ENCODE results near the gene MTA1.
A peak's percentile ranks its signal among the peaks of the same experiment; 100 is the strongest.

Gene MTA1

DNA sequence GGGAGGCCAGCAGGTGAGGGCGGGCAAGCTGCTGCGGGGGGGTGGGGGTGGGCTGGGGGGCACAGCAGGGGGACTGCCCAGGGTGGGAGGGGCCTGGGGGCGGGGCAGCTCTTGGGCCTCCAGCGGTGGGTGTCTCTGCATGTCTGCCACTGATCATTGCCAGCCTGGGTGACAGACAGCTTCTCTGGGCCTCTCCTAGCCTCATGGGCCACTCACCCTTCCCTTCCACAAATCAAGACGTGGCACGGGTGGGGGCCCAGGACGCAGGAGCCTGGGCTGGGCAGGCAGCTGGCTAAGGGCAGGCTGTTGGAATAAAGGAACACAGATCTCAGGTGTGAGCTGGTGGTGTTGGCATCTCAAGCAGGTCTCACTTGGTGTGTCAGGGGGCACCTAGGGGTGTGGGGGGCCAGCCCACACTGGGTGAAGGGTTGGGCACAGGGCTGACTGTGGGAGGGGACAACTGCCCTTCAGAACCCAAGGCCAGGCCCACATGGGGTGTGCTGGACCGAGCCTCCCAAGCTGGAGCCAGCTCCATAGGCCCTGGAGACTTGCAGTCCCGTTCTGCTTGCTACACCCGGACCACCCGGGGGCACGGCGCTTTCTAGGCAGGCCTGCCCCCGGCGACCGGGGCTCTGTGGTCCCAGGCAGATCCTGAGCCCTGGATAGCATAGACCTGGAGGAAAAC lies 74.4 kb downstream of the MTA1 start:
- DNase-seq, result no peak

DNA sequence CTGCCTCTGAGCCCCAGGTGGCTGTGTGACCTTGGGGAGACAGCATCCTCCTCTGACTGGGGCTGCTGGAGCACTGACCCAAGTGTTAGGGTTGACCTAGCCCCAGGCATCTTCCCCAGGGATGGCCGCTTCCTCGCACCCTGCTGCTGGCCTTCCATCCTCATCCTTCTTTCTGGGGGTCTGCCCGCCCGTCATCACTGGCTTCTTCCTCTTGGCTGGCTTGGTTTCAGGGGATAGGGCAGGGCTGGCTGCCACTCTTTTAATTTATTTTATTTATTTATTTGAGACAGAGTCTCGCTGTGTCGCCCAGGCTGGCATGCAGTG lies 74.9 kb downstream of the MTA1 start:
- no peak for DNase-seq

GRCh38 chr14:105495101-105495989 lies 75.7 kb downstream of the MTA1 start:
- DNase-seq, result no peak

GRCh38 chr14:105495990-105496830 lies 76.6 kb downstream of the MTA1 start:
- no peak for DNase-seq

GRCh38 chr14:105496831-105497591 lies 77.4 kb downstream of the MTA1 start:
- DNase-seq, result no peak

DNA sequence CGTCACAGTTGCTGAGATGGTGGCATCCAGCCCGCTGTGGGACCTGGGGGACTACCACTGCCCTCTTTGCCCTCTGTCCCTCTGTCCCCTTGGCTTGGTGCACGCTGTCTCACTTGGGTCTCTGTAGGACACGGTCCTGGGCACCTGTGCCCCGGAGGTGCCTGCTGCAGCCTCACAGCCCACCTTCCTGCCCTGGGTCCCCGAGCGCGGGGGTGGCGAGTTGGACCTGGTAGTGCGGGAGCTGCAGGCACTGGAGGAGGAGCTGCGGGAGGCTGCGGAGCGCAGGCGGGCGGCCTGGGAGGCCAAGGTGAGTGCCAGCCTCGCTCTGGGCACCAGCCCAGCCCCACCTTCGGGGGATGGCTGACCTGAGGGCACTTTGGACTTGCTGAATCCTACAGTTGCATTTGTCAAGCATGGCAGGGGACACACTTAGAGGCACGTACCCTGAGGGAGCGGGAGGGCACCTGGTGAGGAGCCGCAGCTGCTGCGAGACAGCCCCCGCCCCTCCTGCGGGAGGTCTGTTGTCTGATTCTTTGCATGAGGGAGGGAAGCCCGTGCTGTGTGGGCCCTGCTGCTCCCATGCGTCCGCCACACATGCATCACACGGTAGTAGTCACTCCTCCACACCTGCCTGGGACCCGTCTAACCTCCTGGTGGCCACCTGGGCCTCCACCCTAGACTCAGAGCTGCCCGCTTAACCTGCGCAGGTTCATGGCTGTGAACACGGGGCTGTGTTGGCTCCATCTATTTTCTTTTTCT lies 78.2 kb downstream of the MTA1 start:
- no peak for DNase-seq

DNA sequence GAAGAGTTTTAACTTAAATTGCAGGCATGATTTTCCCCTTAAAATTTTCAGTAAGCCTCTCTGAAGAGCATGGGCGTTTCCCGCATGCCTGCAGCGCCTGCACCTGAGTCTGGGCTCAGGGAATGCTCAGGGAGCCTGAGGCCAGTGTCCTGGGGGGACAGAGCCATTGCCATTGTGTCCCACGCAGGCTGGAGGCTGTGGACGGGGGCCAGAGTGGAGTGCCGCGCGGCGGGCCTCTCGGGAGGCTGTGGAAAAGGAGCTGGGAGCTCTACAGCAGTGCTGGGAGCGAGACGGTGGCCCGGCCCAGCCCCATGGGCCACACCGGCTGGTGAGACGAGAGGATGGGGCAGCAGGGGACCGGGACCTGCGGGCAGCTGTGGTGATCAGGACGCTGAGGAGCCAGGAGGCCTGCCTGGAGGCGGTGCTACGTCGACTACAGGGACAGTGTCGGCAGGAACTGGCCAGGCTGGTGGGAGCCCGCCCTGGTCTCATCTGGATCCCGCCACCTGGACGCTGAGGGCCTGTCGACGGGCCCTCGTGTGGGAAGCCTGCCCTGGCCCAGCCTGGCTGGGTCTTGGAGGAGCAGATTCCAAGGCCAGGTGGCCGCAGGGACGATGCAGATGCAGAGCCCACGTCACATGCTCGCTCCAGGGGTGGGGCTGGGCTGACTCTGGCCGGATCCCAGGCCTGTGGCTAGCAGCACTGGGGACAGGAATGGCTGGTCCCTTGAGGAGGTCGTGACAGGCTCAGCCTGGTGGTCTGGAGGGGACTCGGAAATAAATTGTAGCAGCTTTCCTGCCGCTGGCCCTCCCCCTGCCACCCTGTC lies 79.0 kb downstream of the MTA1 start:
- peak in 37 of 56 donors; percentile 45 to 87 (median 74) for DNase-seq

- peak in 55 of 56 donors; percentile 54 to 97 (median 89) for DNase-seq
Observed at GRCh38 chr14:105499256-105500035, 79.8 kb downstream of the MTA1 start.

- DNase-seq, result peak in 2 of 56 donors; percentile 66 to 74
Observed at GRCh38 chr14:105500036-105500725, 80.6 kb downstream of the MTA1 start.

DNA sequence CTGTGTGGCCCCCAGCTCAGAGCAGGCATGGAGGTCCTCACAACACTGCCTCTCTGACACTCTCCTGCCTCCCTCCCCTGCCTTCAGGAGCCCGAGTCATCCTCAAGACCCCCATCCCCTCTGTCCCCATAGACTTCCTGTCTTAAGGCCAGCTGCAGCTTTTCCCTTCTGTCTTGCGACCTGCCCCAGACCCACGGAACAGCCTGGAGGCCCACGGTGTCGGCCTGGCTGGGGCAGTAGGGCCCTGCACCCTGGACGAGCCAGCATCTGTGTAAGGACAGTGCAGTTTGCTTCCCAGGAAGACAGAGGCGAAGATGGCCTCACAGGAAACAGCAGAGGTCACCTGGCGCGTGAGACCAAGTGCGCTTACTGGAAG lies 81.1 kb downstream of the MTA1 start:
- DNase-seq, result no peak

GRCh38 chr14:105501504-105502291 lies 82.1 kb downstream of the MTA1 start:
- DNase-seq, result no peak

- no peak for DNase-seq
Observed at GRCh38 chr14:105502446-105503295, 83.0 kb downstream of the MTA1 start.

- no peak for DNase-seq
Observed at GRCh38 chr14:105503296-105503640, 83.6 kb downstream of the MTA1 start.

DNA sequence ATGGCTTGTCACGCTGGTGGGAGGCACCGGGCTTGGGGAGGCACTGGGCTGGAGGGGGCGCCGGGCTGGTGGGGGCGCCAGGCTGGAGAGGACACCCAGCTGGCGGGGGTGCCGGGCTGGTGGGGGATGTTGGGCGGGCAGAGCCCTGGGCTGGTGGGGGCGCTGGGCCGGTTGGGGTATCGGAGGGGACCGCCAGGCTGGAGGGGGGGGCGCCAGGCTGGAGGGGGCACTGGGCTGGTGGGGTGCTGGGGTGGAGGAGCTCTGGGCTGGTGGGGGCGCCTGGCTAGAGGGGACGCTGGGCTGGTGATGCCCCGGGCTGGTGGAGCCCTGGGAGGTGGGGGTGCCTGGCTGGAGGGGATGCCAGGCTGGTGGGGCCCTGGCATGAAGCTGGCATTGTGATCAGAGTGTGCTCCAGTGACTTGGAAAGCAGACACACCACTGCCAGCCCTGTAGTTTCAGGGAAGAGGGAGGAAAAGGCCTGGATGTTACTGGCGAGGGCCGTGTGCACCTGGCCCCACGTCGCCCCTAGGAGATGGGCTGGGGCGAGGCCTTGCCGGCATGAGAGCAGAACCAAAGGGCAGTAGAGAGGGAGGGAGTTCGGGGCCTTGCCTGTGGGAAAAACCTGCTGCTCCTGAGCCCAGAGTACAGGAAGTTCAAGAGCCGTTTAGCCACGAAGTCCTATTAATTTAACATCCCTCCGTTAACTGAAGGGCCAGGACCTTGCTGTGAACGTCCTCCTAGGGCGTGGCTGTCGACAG lies 84.5 kb downstream of the MTA1 start:
- no peak for DNase-seq

DNA sequence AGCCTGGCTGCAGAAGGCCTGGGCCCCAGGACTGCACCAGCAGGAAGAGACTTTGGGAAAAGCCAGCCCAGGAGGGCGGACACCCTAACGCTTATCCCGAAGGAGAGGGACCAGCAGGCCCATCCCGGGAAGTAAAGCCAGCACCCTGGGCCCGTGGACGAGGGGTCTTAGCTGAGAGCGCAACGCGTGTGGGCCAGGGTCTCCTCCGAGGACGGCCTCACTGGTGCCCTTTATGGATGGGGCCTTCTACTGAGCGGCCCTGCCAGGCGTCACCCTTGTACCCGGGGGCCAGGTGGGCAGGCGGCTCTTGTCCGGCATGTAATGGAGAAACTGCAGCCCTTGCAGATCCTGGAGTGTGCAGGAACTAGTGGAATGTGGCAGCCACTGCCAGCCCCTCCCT lies 85.5 kb downstream of the MTA1 start:
- no peak for DNase-seq

DNA sequence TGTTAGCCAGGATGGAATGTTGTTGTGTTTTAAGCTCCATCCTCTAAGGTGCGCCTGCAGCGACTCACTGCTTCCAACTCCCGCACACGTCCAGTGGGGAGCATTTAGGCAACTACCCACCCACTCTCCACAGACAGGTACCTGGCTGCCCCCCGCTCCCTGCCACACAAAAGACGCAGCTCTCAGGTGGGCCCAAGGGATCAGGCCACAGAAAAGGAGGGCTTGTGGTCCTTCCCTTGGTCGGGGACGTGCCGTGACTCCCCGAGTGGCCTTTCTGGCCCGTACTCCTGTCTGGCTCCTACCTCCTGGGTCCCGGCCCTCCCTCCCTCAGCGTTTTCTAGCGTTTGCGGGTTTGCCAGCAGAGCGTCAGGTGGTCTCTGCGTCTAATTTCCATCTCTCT lies 87.6 kb downstream of the MTA1 start:
- no peak for DNase-seq

Data from nucleus accumbens (tissue), 56 donors.